Measurements from ENCODE around the gene ARHGAP25. TPM values are rescaled to one million over a fixed set of nuclear protein-coding genes. Genes with fewer than 3 reads are reported as not detected.

The ARHGAP25 gene
- total and polyA plus RNA-seq, 2 donors (not counting 3 experiments of a cell fraction or from before 2014, with no cell fraction given) = 0.50 to 2.0 TPM

GRCh38 chr2:68767996-68768395 is 33.4 kb downstream of the ARHGAP25 start:
- no TSS peak for BruUV-seq (replicated peaks)
- Histone ChIP-seq H3K9me3 (replicated peaks; ENCODE audit: control insufficient read depth, insufficient read depth, low read length) (no peaks in the 10 kb centered on the region), H3K27ac (ENCODE audit: insufficient read depth, low read depth, low read length) (no peak overlapping the region), H3K36me3 (ENCODE audit: control insufficient read depth in 2 of 2, extremely low read depth in 1 of 2, insufficient read depth in 2 of 2, low read length in 2 of 2) (no peaks in the 10 kb centered on the region), H4K20me1 (replicated peaks; ENCODE audit: control insufficient read depth, extremely low read depth, insufficient read depth, low read length) (no peaks in the 10 kb centered on the region), H3K79me2 (ENCODE audit: control insufficient read depth, insufficient read depth, low read length) (no peaks in the 10 kb centered on the region), H3K4me2 (ENCODE audit: insufficient read depth, low read length) (no peak overlapping the region), H2AFZ (ENCODE audit: low read depth, low read length) (no peak overlapping the region), H3K27me3 (ENCODE audit: control insufficient read depth in 2 of 2, insufficient read depth in 2 of 2, low read length in 2 of 2) (peaks cover 0 to 5% of the 10 kb centered on the region in 2 experiments), H3K4me1 (ENCODE audit: control insufficient read depth, extremely low read depth, insufficient read depth, low read length) (peaks cover 12% of the 10 kb centered on the region), H3K9ac (replicated peaks; ENCODE audit: extremely low read depth, insufficient read depth, low read length) (no peak overlapping the region), H3K4me3 (replicated peaks in 1 of 3; ENCODE audit: insufficient read depth in 1 of 3, low read depth in 1 of 3, low read length in 3 of 3) (no peak overlapping the region), H3K9me1 (replicated peaks; ENCODE audit: control insufficient read depth, extremely low read depth, insufficient read depth, low read length) (no peaks in the 10 kb centered on the region)
- ChIA-PET CTCF (interaction anchor here (1.1 to 2.5 kb wide), 4 partner anchors 16 to 82 kb away, joined by 3 to 10 read pairs (median 4); no protein-coding TSS in a partner anchor), POLR2A (no interaction called here)
- dilution Hi-C loops (cut with MboI; ENCODE audit: extremely low pct_ligation_motif_present, low sequenced_read_pairs) = no loop called here
- TF ChIP-seq, protein P1, sequence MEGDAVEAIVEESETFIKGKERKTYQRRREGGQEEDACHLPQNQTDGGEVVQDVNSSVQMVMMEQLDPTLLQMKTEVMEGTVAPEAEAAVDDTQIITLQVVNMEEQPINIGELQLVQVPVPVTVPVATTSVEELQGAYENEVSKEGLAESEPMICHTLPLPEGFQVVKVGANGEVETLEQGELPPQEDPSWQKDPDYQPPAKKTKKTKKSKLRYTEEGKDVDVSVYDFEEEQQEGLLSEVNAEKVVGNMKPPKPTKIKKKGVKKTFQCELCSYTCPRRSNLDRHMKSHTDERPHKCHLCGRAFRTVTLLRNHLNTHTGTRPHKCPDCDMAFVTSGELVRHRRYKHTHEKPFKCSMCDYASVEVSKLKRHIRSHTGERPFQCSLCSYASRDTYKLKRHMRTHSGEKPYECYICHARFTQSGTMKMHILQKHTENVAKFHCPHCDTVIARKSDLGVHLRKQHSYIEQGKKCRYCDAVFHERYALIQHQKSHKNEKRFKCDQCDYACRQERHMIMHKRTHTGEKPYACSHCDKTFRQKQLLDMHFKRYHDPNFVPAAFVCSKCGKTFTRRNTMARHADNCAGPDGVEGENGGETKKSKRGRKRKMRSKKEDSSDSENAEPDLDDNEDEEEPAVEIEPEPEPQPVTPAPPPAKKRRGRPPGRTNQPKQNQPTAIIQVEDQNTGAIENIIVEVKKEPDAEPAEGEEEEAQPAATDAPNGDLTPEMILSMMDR (IDR thresholded peaks at IDR 0.05; ENCODE audit: extremely low read depth in 1 of 2, insufficient read depth in 1 of 2, low read depth in 1 of 2, low read length in 2 of 2) = no peak
- TF ChIP-seq MYC (IDR thresholded peaks at IDR 0.05; ENCODE audit: low read depth, low read length) (no peak), FOS (IDR thresholded peaks at IDR 0.05; ENCODE audit: borderline replicate concordance, insufficient read depth, low read length) (no peak), GATA2 (IDR thresholded peaks at IDR 0.05; ENCODE audit: insufficient read depth, insufficient read length, low read depth, low read length) (no peak), EZH2 (IDR thresholded peaks at IDR 0.05; ENCODE audit: borderline replicate concordance, low read depth, low read length, severe bottlenecking) (no peak), POLR2AphosphoS5 (IDR thresholded peaks at IDR 0.05; ENCODE audit: insufficient read depth, low read depth, low read length) (no peak), JUN (IDR thresholded peaks at IDR 0.05; ENCODE audit: borderline replicate concordance, insufficient read depth, insufficient read length, low read depth) (no peak), POLR2A (IDR thresholded peaks at IDR 0.05; ENCODE audit: low read depth, low read length) (no peak)
- TF ChIP-seq, protein P2, sequence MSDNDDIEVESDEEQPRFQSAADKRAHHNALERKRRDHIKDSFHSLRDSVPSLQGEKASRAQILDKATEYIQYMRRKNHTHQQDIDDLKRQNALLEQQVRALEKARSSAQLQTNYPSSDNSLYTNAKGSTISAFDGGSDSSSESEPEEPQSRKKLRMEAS (IDR thresholded peaks at IDR 0.05; ENCODE audit: insufficient read depth, insufficient read length) = no peak
- DNase-seq (ENCODE audit: low read depth, low spot score) (no peak), FAIRE-seq (no peak)
- intact Hi-C loops (cut with micrococcal nuclease) = no loop called here

All from endothelial cell of umbilical vein (primary cell).